Neural cell (in vitro differentiated cells): ENCODE results near the gene N4BP2. TPM values are rescaled to one million over a fixed set of nuclear protein-coding genes. Genes with fewer than 3 reads are reported as not detected.

Experiments
- H2AFZ ChIP-seq: fragments of 200-600, 300-800 bp; sonication (generic), shearing (Covaris generic); 2 replicates; pipeline ENCODE4 v1.6.0; 2014; ENCODE audit warnings: low read depth, mild to moderate bottlenecking, antibody characterized with exemption, low read length, moderate library complexity
- H3F3A ChIP-seq: fragments of 200-600 bp; shearing (Covaris generic); 2 replicates; pipeline ENCODE4 v1.6.1; 2016; ENCODE audit warnings: mild to moderate bottlenecking, moderate library complexity, mixed read lengths, antibody characterized with exemption, low read length; ENCODE audit not compliant: insufficient read depth, poor library complexity, severe bottlenecking
- H3K27ac ChIP-seq: fragments of 200-600, 300-800 bp; sonication (generic), shearing (Covaris generic); 2 replicates; pipeline ENCODE4 v1.5.1; 2014; ENCODE audit warnings: mild to moderate bottlenecking, low read length, moderate library complexity
- H3K27me3 ChIP-seq: fragments of 300-800, 200-600 bp; sonication (generic), shearing (Covaris generic); 2 replicates; pipeline ENCODE4 v1.6.0; 2014; ENCODE audit warnings: mild to moderate bottlenecking, low read depth, low read length, moderate library complexity; ENCODE audit not compliant: insufficient read depth
- H3K36me3 ChIP-seq: fragments of 300-800, 200-600 bp; sonication (generic), shearing (Covaris generic); 2 replicates; pipeline ENCODE4 v1.5.1; 2014; ENCODE audit warnings: mild to moderate bottlenecking, antibody characterized with exemption, low read length, moderate library complexity; ENCODE audit not compliant: insufficient read depth
- H3K4me2 ChIP-seq: fragments of 300-800, 200-600 bp; sonication (generic), shearing (Covaris generic); 2 replicates; pipeline ENCODE4 v1.6.0; 2014; ENCODE audit warnings: mild to moderate bottlenecking, low read length
- H3K4me3 ChIP-seq: fragments of 300-800, 200-600 bp; sonication (generic), shearing (Covaris generic); 2 replicates; pipeline ENCODE4 v1.5.1; 2014; ENCODE audit warnings: mild to moderate bottlenecking, low read length, moderate library complexity
- H3K79me2 ChIP-seq: fragments of 200-600 bp; shearing (Covaris generic); replicated peaks from 2 replicates; pipeline ENCODE4 v1.6.0; 2014; ENCODE audit warnings: mild to moderate bottlenecking, low read length, moderate library complexity; ENCODE audit not compliant: insufficient read depth
- H3K9ac ChIP-seq: fragments of 300-800, 200-600 bp; sonication (generic), shearing (Covaris generic); 2 replicates; pipeline ENCODE4 v1.6.1; 2016; ENCODE audit warnings: mild to moderate bottlenecking, low read length, mixed read lengths
- H3K9me2 ChIP-seq: fragments of 200-600 bp; shearing (Covaris generic); 2 replicates; pipeline ENCODE4 v1.6.1; 2016; ENCODE audit warnings: mild to moderate bottlenecking, low read length, mixed read lengths; ENCODE audit not compliant: insufficient read depth
- H3K9me3 ChIP-seq: fragments of 200-600, 300-800 bp; sonication (generic), shearing (Covaris generic); 2 replicates; pipeline ENCODE4 v1.6.1; 2016; ENCODE audit warnings: mild to moderate bottlenecking, mixed run types, low read length, moderate library complexity, mixed read lengths
- H4K20me1 ChIP-seq: fragments of 200-600 bp; shearing (Covaris generic); 2 replicates; pipeline ENCODE4 v1.6.1; 2016; ENCODE audit warnings: mild to moderate bottlenecking, mixed run types; ENCODE audit not compliant: insufficient read depth
- CTCF ChIP-seq: fragments of 450-650 bp; IDR thresholded peaks from 2 replicates; pipeline ENCODE4 v1.5.1; 2014; ENCODE audit warnings: antibody characterized with exemption, mild to moderate bottlenecking, moderate library complexity; ENCODE audit not compliant: poor library complexity, severe bottlenecking
- EZH2 ChIP-seq: fragments of 200-600, 300-800 bp; shearing (Covaris generic), sonication (generic); IDR thresholded peaks from 2 replicates; pipeline ENCODE4 v1.6.1; 2014; ENCODE audit warnings: antibody characterized with exemption, low read length, borderline replicate concordance, mild to moderate bottlenecking; ENCODE audit not compliant: insufficient read depth, poor library complexity, severe bottlenecking
- MXI1 ChIP-seq: fragments of 450-650 bp; conservative IDR thresholded peaks from 2 replicates; pipeline ENCODE4 v1.6.1; 2014; ENCODE audit warnings: antibody characterized with exemption, mild to moderate bottlenecking; ENCODE audit not compliant: poor library complexity, severe bottlenecking
- POLR2AphosphoS5 ChIP-seq: IDR thresholded peaks from 2 replicates; pipeline ENCODE4 v1.6.1; 2012
- RAD21 ChIP-seq: fragments of 450-650 bp; conservative IDR thresholded peaks from 2 replicates; pipeline ENCODE4 v1.6.1; 2014; ENCODE audit warnings: antibody characterized with exemption, mild to moderate bottlenecking, moderate library complexity
- REST ChIP-seq: IDR thresholded peaks from 2 replicates; pipeline ENCODE4 v1.6.1; 2012; ENCODE audit warnings: borderline replicate concordance
- SMC3 ChIP-seq: fragments of 450-650 bp; conservative IDR thresholded peaks from 2 replicates; pipeline ENCODE4 v1.6.1; 2014; ENCODE audit warnings: antibody characterized with exemption, mild to moderate bottlenecking, moderate library complexity; ENCODE audit not compliant: poor library complexity
- TAF1 ChIP-seq: IDR thresholded peaks from 2 replicates; pipeline ENCODE4 v1.6.1; 2012; ENCODE audit warnings: low read depth
- polyA plus RNA-seq: library from polyadenylated mRNA; depleted of rRNA; stranded (reverse); fragments of >200 nt; gene quantifications from 2 replicates; pipeline ENCODE4 v1.2.3, GENCODE V29; 2014

Gene N4BP2
- polyA plus RNA-seq, 1 donor from 2014 or later = 28.1 TPM

- Histone ChIP-seq H3K4me2 (peak overlapping the region; percentile 97), H3K9ac (peak overlapping the region; percentile 99)
- TF ChIP-seq RAD21 (no peak), TAF1 (no peak), SMC3 (no peak), CTCF (no peak), EZH2 (no peak)
Observed at GRCh38 chr4:40058854-40059253, 2.2 kb downstream of the N4BP2 start.

GRCh38 chr4:40059362-40059761 lies 2.7 kb downstream of the N4BP2 start:
- Histone ChIP-seq H3K9ac (peak overlapping the region; percentile 99), H3K36me3 (no peaks in the 10 kb centered on the region), H3K27ac (no peak overlapping the region), H4K20me1 (no peaks in the 10 kb centered on the region), H3F3A (peaks cover 6% of the 10 kb centered on the region), H3K79me2 (peaks cover 49% of the 10 kb centered on the region), H3K27me3 (no peaks in the 10 kb centered on the region), H2AFZ (no peak overlapping the region), H3K9me3 (no peaks in the 10 kb centered on the region), H3K4me2 (peak overlapping the region; percentile 97), H3K9me2 (no peaks in the 10 kb centered on the region), H3K4me3 (peak overlapping the region; percentile 96)
- TF ChIP-seq RAD21 (no peak), POLR2AphosphoS5 (no peak), SMC3 (no peak), REST (no peak), MXI1 (no peak)

More at GRCh38 chr4:40058854-40059253, 2.2 kb downstream of the N4BP2 start:
- peaks cover 48% of the 10 kb centered on the region for H3K79me2 ChIP-seq
- H3K4me3 ChIP-seq = peak overlapping the region; percentile 96
- H4K20me1 ChIP-seq = no peaks in the 10 kb centered on the region
- H3K9me2 ChIP-seq = no peaks in the 10 kb centered on the region
- H3K36me3 ChIP-seq = no peaks in the 10 kb centered on the region
- peaks cover 6% of the 10 kb centered on the region for H3F3A ChIP-seq
- H2AFZ ChIP-seq = no peak overlapping the region
- no peaks in the 10 kb centered on the region for H3K27me3 ChIP-seq
- H3K9me3 ChIP-seq = no peaks in the 10 kb centered on the region
- H3K27ac ChIP-seq = no peak overlapping the region

GRCh38 chr4:40065010-40065409 lies 8.4 kb downstream of the N4BP2 start:
- H2AFZ ChIP-seq = no peak overlapping the region
- no peaks in the 10 kb centered on the region for H3K36me3 ChIP-seq
- H3K79me2 ChIP-seq = peaks cover 61% of the 10 kb centered on the region
- H3K9me2 ChIP-seq = no peaks in the 10 kb centered on the region
- H3F3A ChIP-seq = no peaks in the 10 kb centered on the region
- H3K9ac ChIP-seq = no peak overlapping the region
- no peaks in the 10 kb centered on the region for H3K9me3 ChIP-seq
- no peak overlapping the region for H3K27ac ChIP-seq
- H4K20me1 ChIP-seq = no peaks in the 10 kb centered on the region
- no peaks in the 10 kb centered on the region for H3K27me3 ChIP-seq
- TF ChIP-seq SMC3 (no peak), EZH2 (no peak)
- no peak overlapping the region for H3K4me2 ChIP-seq
- no peak overlapping the region for H3K4me3 ChIP-seq
